GM21576 (cell line): ENCODE results near the gene METTL25B.

ENCODE experiments used
- ATAC-seq: cut with Tn5 transposase; IDR thresholded peaks from one replicate; pipeline ENCODE4 v1.9.1; 2021; ENCODE audit warnings: mild to moderate bottlenecking, moderate library complexity; ENCODE audit not compliant: unreplicated experiment

METTL25B gene

GRCh38 chr1:156727926-156728598 lies at the start of gene METTL25B:
METTL25B (plus strand) TSS chr1:156728469; CDS start chr1:156729105, 636 bp downstream.
- peak; percentile 46 for ATAC-seq

- no peak for ATAC-seq
These were observed 48.2 kb upstream of the METTL25B start for GRCh38 chr1:156680056-156680455.

GRCh38 chr1:156681196-156681960 lies 46.9 kb upstream of the METTL25B start:
- no peak for ATAC-seq

- ATAC-seq = no peak
These were observed 45.9 kb upstream of the METTL25B start for GRCh38 chr1:156682166-156682890.

GRCh38 chr1:156684227-156684782 lies 44.0 kb upstream of the METTL25B start:
- no peak for ATAC-seq

GRCh38 chr1:156689035-156689952 lies 39.0 kb upstream of the METTL25B start:
- ATAC-seq = no peak

GRCh38 chr1:156689953-156690674 lies 38.2 kb upstream of the METTL25B start:
- no peak for ATAC-seq

- no peak for ATAC-seq
These were observed 37.6 kb upstream of the METTL25B start for GRCh38 chr1:156690675-156691036.

GRCh38 chr1:156691191-156691590 lies 37.1 kb upstream of the METTL25B start:
- ATAC-seq = no peak

- no peak for ATAC-seq
These were observed 36.4 kb upstream of the METTL25B start for GRCh38 chr1:156691665-156692440.

GRCh38 chr1:156692441-156692924 lies 35.8 kb upstream of the METTL25B start:
- no peak for ATAC-seq

- no peak for ATAC-seq
These were observed 35.1 kb upstream of the METTL25B start for GRCh38 chr1:156692925-156693847.

GRCh38 chr1:156693848-156694689 lies 34.2 kb upstream of the METTL25B start:
- no peak for ATAC-seq

GRCh38 chr1:156694690-156694962 lies 33.6 kb upstream of the METTL25B start:
- no peak for ATAC-seq

GRCh38 chr1:156696755-156697154 lies 31.5 kb upstream of the METTL25B start:
- no peak for ATAC-seq

GRCh38 chr1:156697481-156697880 lies 30.8 kb upstream of the METTL25B start:
- ATAC-seq = no peak

- no peak for ATAC-seq
These were observed 29.3 kb upstream of the METTL25B start for GRCh38 chr1:156698995-156699394.
